ENCODE data around the gene PGAP3.

The PGAP3 gene

GRCh38 chr17:39635614-39636176 is 52.2 kb downstream of the PGAP3 start:
- Histone ChIP-seq H3K9ac (ENCODE audit: low read depth, low read length, poor library complexity, severe bottlenecking) (peak overlapping the region; percentile 85), H3K4me1 (ENCODE audit: insufficient read depth, low read length, poor library complexity, severe bottlenecking) (peaks cover 54% of the 10 kb centered on the region), H4K20me1 (ENCODE audit: insufficient read depth, low read length, poor library complexity, severe bottlenecking) (peaks cover 14% of the 10 kb centered on the region), H3K79me2 (ENCODE audit: insufficient read depth, low read length) (peaks cover 36% of the 10 kb centered on the region), H3K4me2 (ENCODE audit: low read depth, low read length, poor library complexity, severe bottlenecking) (peak overlapping the region; percentile 93), H3F3A (ENCODE audit: low read depth) (no peaks in the 10 kb centered on the region), H3K4me3 (ENCODE audit: low read length, poor library complexity, severe bottlenecking) (no peak overlapping the region), H3K9me2 (replicated peaks; ENCODE audit: low read depth, low read length) (no peaks in the 10 kb centered on the region), H3K27me3 (ENCODE audit: insufficient read depth, low read length, poor library complexity, severe bottlenecking) (no peaks in the 10 kb centered on the region), H3K9me3 (ENCODE audit: insufficient read depth, low read depth, low read length) (no peaks in the 10 kb centered on the region), H2AFZ (ENCODE audit: low read length) (no peak overlapping the region), H3K36me3 (ENCODE audit: insufficient read depth, low read length) (no peaks in the 10 kb centered on the region)
- TF ChIP-seq EZH2phosphoT487 (IDR thresholded peaks at IDR 0.05; ENCODE audit: borderline replicate concordance) = no peak
- TF ChIP-seq, protein P1, sequence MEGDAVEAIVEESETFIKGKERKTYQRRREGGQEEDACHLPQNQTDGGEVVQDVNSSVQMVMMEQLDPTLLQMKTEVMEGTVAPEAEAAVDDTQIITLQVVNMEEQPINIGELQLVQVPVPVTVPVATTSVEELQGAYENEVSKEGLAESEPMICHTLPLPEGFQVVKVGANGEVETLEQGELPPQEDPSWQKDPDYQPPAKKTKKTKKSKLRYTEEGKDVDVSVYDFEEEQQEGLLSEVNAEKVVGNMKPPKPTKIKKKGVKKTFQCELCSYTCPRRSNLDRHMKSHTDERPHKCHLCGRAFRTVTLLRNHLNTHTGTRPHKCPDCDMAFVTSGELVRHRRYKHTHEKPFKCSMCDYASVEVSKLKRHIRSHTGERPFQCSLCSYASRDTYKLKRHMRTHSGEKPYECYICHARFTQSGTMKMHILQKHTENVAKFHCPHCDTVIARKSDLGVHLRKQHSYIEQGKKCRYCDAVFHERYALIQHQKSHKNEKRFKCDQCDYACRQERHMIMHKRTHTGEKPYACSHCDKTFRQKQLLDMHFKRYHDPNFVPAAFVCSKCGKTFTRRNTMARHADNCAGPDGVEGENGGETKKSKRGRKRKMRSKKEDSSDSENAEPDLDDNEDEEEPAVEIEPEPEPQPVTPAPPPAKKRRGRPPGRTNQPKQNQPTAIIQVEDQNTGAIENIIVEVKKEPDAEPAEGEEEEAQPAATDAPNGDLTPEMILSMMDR (conservative IDR thresholded peaks at IDR 0.05; ENCODE audit: low read length) = no peak

GRCh38 chr17:39634384-39634871 is 53.4 kb downstream of the PGAP3 start:
- Histone ChIP-seq H3K9ac (ENCODE audit: low read depth, low read length, poor library complexity, severe bottlenecking) (no peak overlapping the region), H2AFZ (ENCODE audit: low read length) (no peak overlapping the region), H3K4me2 (ENCODE audit: low read depth, low read length, poor library complexity, severe bottlenecking) (peak overlapping the region; percentile 30), H3K27me3 (ENCODE audit: insufficient read depth, low read length, poor library complexity, severe bottlenecking) (no peaks in the 10 kb centered on the region), H3K4me3 (ENCODE audit: low read length, poor library complexity, severe bottlenecking) (no peak overlapping the region), H3K9me3 (ENCODE audit: insufficient read depth, low read depth, low read length) (no peaks in the 10 kb centered on the region), H3K36me3 (ENCODE audit: insufficient read depth, low read length) (no peaks in the 10 kb centered on the region), H3K79me2 (ENCODE audit: insufficient read depth, low read length) (peaks cover 23% of the 10 kb centered on the region), H3K4me1 (ENCODE audit: insufficient read depth, low read length, poor library complexity, severe bottlenecking) (peaks cover 42% of the 10 kb centered on the region), H4K20me1 (ENCODE audit: insufficient read depth, low read length, poor library complexity, severe bottlenecking) (peaks cover 14% of the 10 kb centered on the region), H3F3A (ENCODE audit: low read depth) (no peaks in the 10 kb centered on the region), H3K9me2 (replicated peaks; ENCODE audit: low read depth, low read length) (no peaks in the 10 kb centered on the region)
- TF ChIP-seq EZH2phosphoT487 (IDR thresholded peaks at IDR 0.05; ENCODE audit: borderline replicate concordance) = no peak
- TF ChIP-seq, protein P1 (conservative IDR thresholded peaks at IDR 0.05; ENCODE audit: low read length) = peak; percentile 87

DNA sequence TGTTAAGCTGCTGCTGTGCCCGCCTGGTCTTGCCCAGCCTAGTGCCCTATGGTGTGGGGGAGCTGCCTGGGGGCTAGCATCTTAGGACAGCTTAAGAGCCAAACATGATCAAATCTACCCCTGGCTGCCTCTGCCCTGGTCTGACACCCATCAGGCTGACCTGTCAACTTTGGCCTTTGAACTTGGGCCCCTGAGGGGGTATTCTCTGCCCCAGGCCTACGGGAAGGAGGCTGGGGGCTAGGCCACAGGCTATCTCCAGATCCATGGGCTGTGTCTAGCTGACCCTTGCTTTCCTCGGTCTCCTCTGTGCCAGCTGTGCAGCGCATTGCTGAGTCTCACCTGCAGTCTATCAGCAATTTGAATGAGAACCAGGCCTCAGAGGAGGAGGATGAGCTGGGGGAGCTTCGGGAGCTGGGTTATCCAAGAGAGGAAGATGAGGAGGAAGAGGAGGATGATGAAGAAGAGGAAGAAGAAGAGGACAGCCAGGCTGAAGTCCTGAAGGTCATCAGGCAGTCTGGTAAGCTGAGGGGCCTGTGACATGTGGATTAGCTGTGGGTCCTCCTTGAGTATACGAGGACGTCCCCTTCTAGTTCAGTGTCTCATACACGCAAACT is 54.2 kb downstream of the PGAP3 start:
- Histone ChIP-seq H3K79me2 (ENCODE audit: insufficient read depth, low read length) (peaks cover 16% of the 10 kb centered on the region), H3K9me2 (replicated peaks; ENCODE audit: low read depth, low read length) (no peaks in the 10 kb centered on the region), H2AFZ (ENCODE audit: low read length) (no peak overlapping the region), H3K36me3 (ENCODE audit: insufficient read depth, low read length) (no peaks in the 10 kb centered on the region), H3K4me3 (ENCODE audit: low read length, poor library complexity, severe bottlenecking) (no peak overlapping the region), H3K4me1 (ENCODE audit: insufficient read depth, low read length, poor library complexity, severe bottlenecking) (peaks cover 35% of the 10 kb centered on the region), H3K9ac (ENCODE audit: low read depth, low read length, poor library complexity, severe bottlenecking) (no peak overlapping the region), H3F3A (ENCODE audit: low read depth) (no peaks in the 10 kb centered on the region), H3K9me3 (ENCODE audit: insufficient read depth, low read depth, low read length) (no peaks in the 10 kb centered on the region), H3K4me2 (ENCODE audit: low read depth, low read length, poor library complexity, severe bottlenecking) (no peak overlapping the region), H4K20me1 (ENCODE audit: insufficient read depth, low read length, poor library complexity, severe bottlenecking) (peaks cover 7% of the 10 kb centered on the region), H3K27me3 (ENCODE audit: insufficient read depth, low read length, poor library complexity, severe bottlenecking) (no peaks in the 10 kb centered on the region)
- TF ChIP-seq, protein P1 (conservative IDR thresholded peaks at IDR 0.05; ENCODE audit: low read length) = no peak
- TF ChIP-seq EZH2phosphoT487 (IDR thresholded peaks at IDR 0.05; ENCODE audit: borderline replicate concordance) = no peak

Measured in Loucy (cell line).